ENCODE data around the gene GLT6D1.

GRCh38 chr9:135665795-135666189, 26.5 kb upstream of the GLT6D1 start:
- no peak for TF ChIP-seq EZH2 (IDR thresholded peaks at IDR 0.05; ENCODE audit: borderline replicate concordance, insufficient read depth, low read depth, low read length, poor library complexity, severe bottlenecking)
- no peak for TF ChIP-seq CTCF (IDR thresholded peaks at IDR 0.05)
